Measurements from ENCODE around the gene LRRK1. TPM values are rescaled to one million over a fixed set of nuclear protein-coding genes. Genes with fewer than 3 reads are reported as not detected.

Gene LRRK1
- polyA plus RNA-seq, 1 donor from 2014 or later: 13.2 TPM

GRCh38 chr15:101017093-101017754 lies 98.1 kb downstream of the LRRK1 start:
- Mint-ChIP-seq H3K27me3 (no peaks in the 10 kb centered on the region), H3K27ac (no peak overlapping the region), H3K9me3 (no peaks in the 10 kb centered on the region), H3K36me3 (peaks cover 11% of the 10 kb centered on the region), H3K4me1 (peaks cover 0 to 6% (median 2%) of the 10 kb centered on the region in 3 donors), H3K4me3 (no peak overlapping the region)

DNA sequence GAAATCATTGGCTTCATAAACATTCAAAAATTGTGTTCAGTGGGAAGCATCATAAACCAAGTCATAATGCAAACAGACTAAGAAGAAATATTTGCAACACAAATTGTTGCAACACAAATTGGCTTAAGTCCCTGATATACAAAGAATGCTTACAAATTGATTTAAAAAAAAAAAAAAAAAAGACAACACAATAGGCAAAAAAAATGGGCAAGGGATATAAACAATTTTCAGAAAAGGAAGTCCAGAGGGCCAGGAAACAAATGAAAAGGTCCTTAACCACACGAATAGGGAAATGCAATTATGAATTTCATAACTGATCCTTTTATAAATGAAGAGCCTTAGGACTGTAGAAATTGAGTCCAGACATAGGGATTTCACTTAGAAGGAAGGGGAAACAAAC lies 98.9 kb downstream of the LRRK1 start:
- Mint-ChIP-seq H3K9me3 (no peaks in the 10 kb centered on the region), H3K4me1 (peaks cover 0 to 6% (median 2%) of the 10 kb centered on the region in 3 donors), H3K27ac (no peak overlapping the region), H3K36me3 (peaks cover 14% of the 10 kb centered on the region), H3K4me3 (no peak overlapping the region), H3K27me3 (no peaks in the 10 kb centered on the region)

DNA sequence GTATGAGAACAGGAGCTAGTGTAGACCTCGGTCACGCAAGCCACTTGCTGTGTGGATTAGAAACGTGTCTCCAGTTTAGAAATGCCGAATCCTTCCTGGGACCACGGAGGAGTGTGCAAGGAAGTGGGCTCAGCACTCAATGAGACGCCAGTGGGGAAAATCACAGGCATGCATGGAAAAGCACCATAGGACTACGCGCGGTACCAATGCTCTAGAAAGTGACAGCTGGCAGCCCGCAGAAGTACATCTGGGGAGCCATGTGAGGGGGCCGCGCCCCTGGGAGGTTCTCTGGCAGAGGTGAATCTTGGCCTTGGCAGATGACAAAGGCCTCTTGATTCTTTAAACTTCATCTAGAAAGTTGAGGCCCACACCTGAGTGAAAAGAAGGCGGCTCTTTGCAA lies 99.3 kb downstream of the LRRK1 start:
- Mint-ChIP-seq H3K27ac (no peak overlapping the region), H3K9me3 (no peaks in the 10 kb centered on the region), H3K4me1 (peaks cover 0 to 6% (median 2%) of the 10 kb centered on the region in 3 donors), H3K27me3 (no peaks in the 10 kb centered on the region), H3K36me3 (peaks cover 14% of the 10 kb centered on the region), H3K4me3 (no peak overlapping the region)

- Mint-ChIP-seq H3K27me3 (no peaks in the 10 kb centered on the region), H3K27ac (no peak overlapping the region), H3K4me3 (no peak overlapping the region), H3K4me1 (peaks cover 0 to 6% (median 2%) of the 10 kb centered on the region in 3 donors), H3K36me3 (peaks cover 13% of the 10 kb centered on the region), H3K9me3 (no peaks in the 10 kb centered on the region)
Measured at GRCh38 chr15:101019366-101019896, 100.3 kb downstream of the LRRK1 start.

DNA sequence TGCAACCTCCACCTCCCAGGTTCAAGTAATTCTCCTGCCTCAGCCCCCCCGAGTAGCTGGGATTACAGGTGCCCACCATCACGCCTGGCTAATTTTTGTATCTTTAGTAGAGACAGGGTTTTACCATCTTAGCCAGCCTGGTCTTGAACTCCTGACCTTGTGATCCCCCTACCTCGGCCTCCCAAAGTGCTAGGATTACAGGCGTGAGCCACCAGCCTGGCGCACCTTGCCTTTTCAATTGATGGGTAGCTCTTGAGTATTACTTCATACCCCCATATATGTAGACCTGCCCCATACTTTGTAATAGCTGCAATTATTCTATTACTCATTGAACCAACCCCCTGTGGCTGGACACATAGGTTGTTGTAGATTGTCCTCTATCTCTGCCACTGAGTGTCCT lies 101.3 kb downstream of the LRRK1 start:
- Mint-ChIP-seq H3K4me3 (no peak overlapping the region), H3K27ac (no peak overlapping the region), H3K27me3 (no peaks in the 10 kb centered on the region), H3K36me3 (peaks cover 9% of the 10 kb centered on the region), H3K9me3 (no peaks in the 10 kb centered on the region), H3K4me1 (peaks cover 0 to 3% (median 0%) of the 10 kb centered on the region in 3 donors)

GRCh38 chr15:101020945-101021344 lies 101.8 kb downstream of the LRRK1 start:
- Mint-ChIP-seq H3K9me3 (no peaks in the 10 kb centered on the region), H3K36me3 (peaks cover 8% of the 10 kb centered on the region), H3K4me3 (no peak overlapping the region), H3K27ac (no peak overlapping the region), H3K4me1 (peaks cover 0 to 3% (median 0%) of the 10 kb centered on the region in 3 donors), H3K27me3 (no peaks in the 10 kb centered on the region)

DNA sequence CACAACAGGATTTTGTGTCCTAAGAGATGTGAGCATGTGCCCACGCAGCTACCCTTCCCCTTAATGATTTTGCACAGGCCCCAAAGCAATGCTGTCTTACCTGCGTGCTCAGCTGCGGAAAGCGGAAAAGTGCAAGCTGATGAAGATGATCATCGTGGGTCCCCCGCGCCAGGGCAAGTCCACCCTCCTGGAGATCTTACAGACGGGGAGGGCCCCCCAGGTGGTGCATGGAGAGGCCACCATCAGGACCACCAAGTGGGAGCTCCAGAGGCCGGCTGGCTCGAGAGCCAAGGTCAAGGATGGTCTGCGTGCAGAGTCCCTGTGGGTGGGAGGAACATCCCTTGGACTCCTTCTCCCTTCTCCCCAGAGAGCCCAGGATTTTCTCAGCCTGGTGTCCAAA lies 103.1 kb downstream of the LRRK1 start:
- H3K4me1 Mint-ChIP-seq: peaks cover 0 to 3% (median 0%) of the 10 kb centered on the region in 3 donors
- no peak overlapping the region for H3K27ac Mint-ChIP-seq
- H3K36me3 Mint-ChIP-seq: peaks cover 10% of the 10 kb centered on the region
- H3K27me3 Mint-ChIP-seq: no peaks in the 10 kb centered on the region
- no peak overlapping the region for H3K4me3 Mint-ChIP-seq
- H3K9me3 Mint-ChIP-seq: no peaks in the 10 kb centered on the region

DNA sequence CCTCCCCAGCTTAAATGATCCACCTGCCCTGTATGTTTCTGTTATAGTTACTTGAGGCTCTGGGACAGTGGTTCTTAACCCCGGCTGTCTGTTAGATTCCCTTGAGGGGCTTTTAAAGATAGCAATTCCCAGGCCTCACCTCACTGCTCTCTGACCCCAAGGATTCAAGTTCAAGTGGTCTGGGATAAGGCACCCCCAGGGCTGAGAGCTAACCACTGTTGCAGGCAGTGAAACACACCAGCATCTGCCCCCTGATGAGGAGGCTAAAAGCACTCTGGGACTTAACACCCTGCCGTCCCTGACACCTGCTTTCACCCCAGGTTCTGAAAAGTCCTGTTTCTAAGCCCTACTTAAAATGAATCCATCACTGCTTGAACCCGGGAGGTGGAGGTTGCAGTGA lies 103.7 kb downstream of the LRRK1 start:
- H3K4me1 Mint-ChIP-seq: peaks cover 0 to 3% (median 0%) of the 10 kb centered on the region in 3 donors
- no peak overlapping the region for H3K27ac Mint-ChIP-seq
- no peaks in the 10 kb centered on the region for H3K9me3 Mint-ChIP-seq
- H3K36me3 Mint-ChIP-seq: peaks cover 10% of the 10 kb centered on the region
- H3K4me3 Mint-ChIP-seq: no peak overlapping the region
- no peaks in the 10 kb centered on the region for H3K27me3 Mint-ChIP-seq

DNA sequence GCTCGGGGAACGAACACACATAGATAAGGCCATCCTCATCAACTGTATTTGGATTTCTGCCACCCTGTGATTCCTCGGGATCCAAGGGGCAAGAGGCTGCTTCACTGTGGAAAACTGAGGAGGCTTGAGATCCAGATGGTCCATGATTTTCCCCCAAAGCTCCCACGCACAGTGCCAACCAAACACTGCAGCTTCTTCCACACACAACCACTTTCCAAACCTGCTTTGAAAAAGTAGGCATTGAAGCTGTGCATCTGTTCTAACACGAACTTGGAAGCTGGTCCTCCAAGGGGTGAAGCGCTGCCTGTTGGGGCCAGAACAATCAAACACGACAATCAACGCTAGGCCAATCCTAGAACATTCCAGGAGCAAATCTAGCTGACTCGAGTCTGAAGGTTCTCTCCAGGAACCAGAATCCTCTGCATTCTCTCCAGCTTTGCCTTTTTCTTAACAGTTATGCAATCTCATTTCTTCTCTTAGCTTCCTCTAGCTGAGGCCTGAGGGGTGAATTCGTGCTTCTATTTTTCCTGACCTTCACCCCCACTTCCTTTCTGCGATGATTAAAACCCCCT lies 104.4 kb downstream of the LRRK1 start:
- no peaks in the 10 kb centered on the region for H3K27me3 Mint-ChIP-seq
- no peak overlapping the region for H3K27ac Mint-ChIP-seq
- H3K9me3 Mint-ChIP-seq: no peaks in the 10 kb centered on the region
- H3K4me1 Mint-ChIP-seq: peaks cover 0 to 3% (median 0%) of the 10 kb centered on the region in 3 donors
- no peak overlapping the region for H3K4me3 Mint-ChIP-seq
- peaks cover 12% of the 10 kb centered on the region for H3K36me3 Mint-ChIP-seq

- Mint-ChIP-seq H3K4me1 (peaks cover 0 to 3% (median 0%) of the 10 kb centered on the region in 3 donors), H3K27ac (no peak overlapping the region), H3K36me3 (peaks cover 12% of the 10 kb centered on the region), H3K9me3 (no peaks in the 10 kb centered on the region), H3K4me3 (peak overlapping the region in 1 of 4 donors; percentile 22), H3K27me3 (no peaks in the 10 kb centered on the region)
Measured at GRCh38 chr15:101024073-101024695, 105.0 kb downstream of the LRRK1 start.

DNA sequence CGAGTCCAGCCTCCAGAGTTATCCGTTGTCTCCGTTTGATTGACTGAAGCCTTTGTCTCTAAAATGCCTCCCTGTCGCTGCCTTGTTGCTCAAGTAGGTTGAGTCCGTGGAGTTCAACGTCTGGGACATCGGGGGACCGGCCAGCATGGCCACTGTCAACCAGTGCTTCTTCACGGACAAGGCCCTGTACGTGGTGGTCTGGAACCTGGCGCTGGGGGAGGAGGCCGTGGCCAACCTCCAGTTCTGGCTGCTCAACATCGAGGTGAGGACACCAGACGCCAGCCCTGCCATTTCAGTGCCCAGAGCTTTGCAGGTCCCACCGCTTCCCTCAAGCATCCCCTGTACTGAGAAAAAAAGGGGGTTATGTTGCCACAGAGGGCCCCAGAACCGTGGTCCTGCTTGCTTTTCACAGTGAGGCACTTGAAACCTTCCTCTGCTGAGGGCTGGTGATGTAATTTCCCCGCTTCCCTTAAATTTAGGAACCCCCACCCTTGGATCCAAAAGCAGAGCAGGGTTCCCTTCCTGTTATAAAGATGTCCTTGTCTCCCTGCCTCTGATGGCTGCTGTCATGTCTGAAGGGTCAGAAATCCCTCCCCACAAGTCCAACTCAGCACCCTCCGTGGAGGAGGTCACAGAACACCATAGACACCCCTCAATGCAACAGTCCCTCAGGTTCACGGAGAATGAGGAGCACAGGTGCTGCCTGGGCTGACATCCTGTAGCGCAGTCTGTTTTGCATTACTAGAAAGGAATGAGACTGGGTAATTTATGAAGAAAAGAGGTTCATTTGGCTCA lies 105.7 kb downstream of the LRRK1 start:
- no peaks in the 10 kb centered on the region for H3K27me3 Mint-ChIP-seq
- H3K4me1 Mint-ChIP-seq: peaks cover 0 to 3% (median 0%) of the 10 kb centered on the region in 3 donors
- peaks cover 12% of the 10 kb centered on the region for H3K36me3 Mint-ChIP-seq
- H3K9me3 Mint-ChIP-seq: no peaks in the 10 kb centered on the region
- H3K27ac Mint-ChIP-seq: no peak overlapping the region
- H3K4me3 Mint-ChIP-seq: no peak overlapping the region

DNA sequence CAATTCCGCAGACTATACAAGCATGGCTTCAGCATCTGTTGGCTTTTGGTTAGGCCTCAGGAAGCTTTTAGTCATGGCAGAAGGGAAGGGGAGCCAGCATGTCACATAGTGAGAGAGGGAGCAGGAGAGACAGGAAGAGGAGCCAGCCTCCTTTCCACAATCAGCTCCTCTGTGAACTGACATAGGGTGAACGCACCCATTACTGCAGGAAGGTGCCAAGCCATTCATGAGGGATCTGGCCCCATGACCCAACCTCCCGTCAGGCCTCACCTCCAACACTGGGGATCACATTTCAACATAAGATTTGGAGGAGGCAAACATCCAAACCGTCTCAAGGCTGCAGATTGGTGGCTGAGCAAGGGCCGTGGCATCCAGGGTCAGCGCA lies 106.3 kb downstream of the LRRK1 start:
- Mint-ChIP-seq H3K27me3 (no peaks in the 10 kb centered on the region), H3K4me3 (no peak overlapping the region), H3K4me1 (peaks cover 0 to 3% (median 0%) of the 10 kb centered on the region in 3 donors)

DNA sequence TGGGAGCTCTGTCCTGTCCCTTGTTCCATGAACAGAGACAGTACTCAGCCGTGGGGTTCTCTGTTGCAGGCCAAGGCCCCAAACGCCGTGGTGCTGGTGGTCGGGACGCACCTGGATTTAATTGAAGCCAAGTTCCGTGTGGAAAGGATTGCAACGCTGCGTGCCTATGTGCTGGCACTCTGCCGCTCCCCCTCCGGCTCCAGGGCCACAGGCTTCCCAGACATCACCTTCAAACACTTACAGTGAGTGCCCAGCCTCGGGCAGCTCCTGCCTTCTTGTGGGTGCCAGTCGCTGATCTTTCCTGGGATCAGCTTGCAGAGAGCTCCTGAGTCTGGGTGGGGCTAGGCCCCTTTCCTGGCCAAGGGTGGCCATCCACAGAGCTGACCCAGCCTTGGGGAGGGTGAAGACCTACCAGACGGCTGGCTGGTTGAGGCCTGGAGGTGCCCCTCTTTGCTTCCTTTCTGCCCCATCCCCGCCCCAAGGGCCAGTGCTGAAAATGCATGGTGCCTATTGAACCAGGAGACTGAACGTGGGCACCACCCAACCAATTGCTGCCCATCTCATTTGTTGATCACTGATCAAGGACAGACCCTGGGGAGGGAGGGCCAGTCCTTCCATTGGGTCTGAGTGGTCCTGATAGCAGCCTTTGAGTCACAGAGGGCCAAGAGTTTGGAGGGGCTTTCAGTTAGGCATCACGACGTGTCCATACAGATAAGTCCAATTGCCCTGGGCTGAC lies 106.9 kb downstream of the LRRK1 start:
- no peaks in the 10 kb centered on the region for H3K27me3 Mint-ChIP-seq

More for the DNA sequence above, 106.3 kb downstream of the LRRK1 start:
- Mint-ChIP-seq H3K36me3 (peaks cover 15% of the 10 kb centered on the region), H3K9me3 (no peaks in the 10 kb centered on the region), H3K27ac (no peak overlapping the region)

GRCh38 chr15:101026656-101027272 lies 107.6 kb downstream of the LRRK1 start:
- H3K36me3 Mint-ChIP-seq: peaks cover 23% of the 10 kb centered on the region
- H3K4me1 Mint-ChIP-seq: no peaks in the 10 kb centered on the region
- no peaks in the 10 kb centered on the region for H3K9me3 Mint-ChIP-seq
- H3K27me3 Mint-ChIP-seq: no peaks in the 10 kb centered on the region
- H3K4me3 Mint-ChIP-seq: no peak overlapping the region
- no peak overlapping the region for H3K27ac Mint-ChIP-seq

More for the DNA sequence above, 106.9 kb downstream of the LRRK1 start:
- no peak overlapping the region for H3K4me3 Mint-ChIP-seq
- H3K36me3 Mint-ChIP-seq: peaks cover 21% of the 10 kb centered on the region
- peaks cover 0 to 3% (median 0%) of the 10 kb centered on the region in 3 donors for H3K4me1 Mint-ChIP-seq
- no peaks in the 10 kb centered on the region for H3K9me3 Mint-ChIP-seq
- H3K27ac Mint-ChIP-seq: no peak overlapping the region
